HG02840 (cell line): Measurements from ENCODE around the gene UGT1A10.

Experiments
- ATAC-seq: cut with Tn5 transposase; IDR thresholded peaks from one replicate; pipeline ENCODE4 v1.9.1; 2021; ENCODE audit warnings: mild to moderate bottlenecking, moderate library complexity, moderate number of reproducible peaks; ENCODE audit not compliant: unreplicated experiment, low FRiP score

UGT1A10 gene

GRCh38 chr2:233768076-233768475 lies 131.8 kb downstream of the UGT1A10 start:
- ATAC-seq: no peak

GRCh38 chr2:233769260-233769659 lies 133.0 kb downstream of the UGT1A10 start:
- ATAC-seq: no peak

DNA sequence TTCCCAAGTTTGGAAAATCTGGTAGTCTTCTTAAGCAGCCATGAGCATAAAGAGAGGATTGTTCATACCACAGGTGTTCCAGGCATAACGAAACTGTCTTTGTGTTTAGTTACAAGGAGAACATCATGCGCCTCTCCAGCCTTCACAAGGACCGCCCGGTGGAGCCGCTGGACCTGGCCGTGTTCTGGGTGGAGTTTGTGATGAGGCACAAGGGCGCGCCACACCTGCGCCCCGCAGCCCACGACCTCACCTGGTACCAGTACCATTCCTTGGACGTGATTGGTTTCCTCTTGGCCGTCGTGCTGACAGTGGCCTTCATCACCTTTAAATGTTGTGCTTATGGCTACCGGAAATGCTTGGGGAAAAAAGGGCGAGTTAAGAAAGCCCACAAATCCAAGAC lies 135.9 kb downstream of the UGT1A10 start:
- ATAC-seq: no peak

DNA sequence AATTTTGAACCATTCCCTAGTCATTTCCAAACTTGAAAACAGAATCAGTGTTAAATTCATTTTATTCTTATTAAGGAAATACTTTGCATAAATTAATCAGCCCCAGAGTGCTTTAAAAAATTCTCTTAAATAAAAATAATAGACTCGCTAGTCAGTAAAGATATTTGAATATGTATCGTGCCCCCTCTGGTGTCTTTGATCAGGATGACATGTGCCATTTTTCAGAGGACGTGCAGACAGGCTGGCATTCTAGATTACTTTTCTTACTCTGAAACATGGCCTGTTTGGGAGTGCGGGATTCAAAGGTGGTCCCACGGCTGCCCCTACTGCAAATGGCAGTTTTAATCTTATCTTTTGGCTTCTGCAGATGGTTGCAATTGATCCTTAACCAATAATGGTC lies 136.3 kb downstream of the UGT1A10 start:
- ATAC-seq: no peak

DNA sequence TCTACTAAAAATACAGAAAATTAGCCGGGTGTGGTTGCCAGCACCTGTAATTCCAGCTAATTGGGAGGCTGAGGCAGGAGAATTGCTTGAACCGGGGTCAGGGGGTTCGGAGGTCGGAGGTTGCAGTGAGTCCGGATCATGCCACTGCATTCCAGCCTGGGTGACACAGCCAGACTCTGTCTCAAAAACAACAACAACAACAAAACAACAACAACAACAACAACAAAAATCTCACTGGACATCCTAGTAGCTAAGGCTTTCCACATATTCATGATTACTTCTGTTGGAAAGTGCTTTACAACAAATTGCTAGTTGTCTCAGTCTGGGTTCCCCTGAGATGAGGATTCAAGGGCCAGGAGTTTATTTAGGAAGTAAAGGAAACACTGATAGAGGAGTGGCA lies 137.6 kb downstream of the UGT1A10 start:
- ATAC-seq: no peak

DNA sequence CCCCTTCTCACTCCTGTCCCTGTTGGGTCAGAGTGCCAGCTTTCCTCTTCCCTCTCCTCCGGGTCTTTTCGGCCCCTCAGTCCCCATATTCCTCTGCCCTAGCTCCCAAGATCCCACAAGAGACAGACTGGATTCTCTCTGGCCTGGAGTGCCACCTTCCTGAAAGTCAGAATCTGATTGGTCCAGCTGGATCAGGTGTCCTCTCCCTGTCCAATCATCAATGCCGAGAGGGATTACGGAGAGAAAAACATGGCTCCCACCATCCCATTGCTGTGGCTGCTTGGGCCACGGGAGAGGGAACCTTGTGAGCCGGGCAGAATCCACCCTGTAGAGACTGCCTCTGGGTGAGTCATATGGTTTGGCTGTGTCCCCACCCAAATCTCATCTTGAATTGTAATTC lies 139.2 kb downstream of the UGT1A10 start:
- no peak for ATAC-seq

DNA sequence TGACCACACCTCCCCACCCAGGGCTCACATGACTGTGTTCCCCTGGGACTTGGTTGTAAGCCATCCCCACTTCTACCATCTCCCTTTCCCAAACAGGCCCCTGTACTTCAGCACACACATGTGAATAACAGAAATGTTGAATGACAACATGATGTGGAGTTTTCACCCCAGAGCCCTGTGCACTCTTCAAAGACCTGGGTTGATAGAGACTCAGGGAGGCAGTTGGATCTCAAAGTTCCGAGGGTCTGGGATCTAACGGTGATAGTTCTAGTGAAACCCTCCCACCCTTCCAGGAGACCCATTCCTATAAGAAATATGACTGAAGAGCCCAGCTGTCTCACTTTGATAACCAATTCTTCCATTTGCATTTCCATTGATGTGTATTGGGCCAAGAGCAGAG lies 141.8 kb downstream of the UGT1A10 start, which contains the start of gene MROH2A:
MROH2A (plus strand) TSS at position 301 of the 400 bp plus-strand sequence. CDS start 1,029 bp downstream, outside the sequence.
- no peak for ATAC-seq

DNA sequence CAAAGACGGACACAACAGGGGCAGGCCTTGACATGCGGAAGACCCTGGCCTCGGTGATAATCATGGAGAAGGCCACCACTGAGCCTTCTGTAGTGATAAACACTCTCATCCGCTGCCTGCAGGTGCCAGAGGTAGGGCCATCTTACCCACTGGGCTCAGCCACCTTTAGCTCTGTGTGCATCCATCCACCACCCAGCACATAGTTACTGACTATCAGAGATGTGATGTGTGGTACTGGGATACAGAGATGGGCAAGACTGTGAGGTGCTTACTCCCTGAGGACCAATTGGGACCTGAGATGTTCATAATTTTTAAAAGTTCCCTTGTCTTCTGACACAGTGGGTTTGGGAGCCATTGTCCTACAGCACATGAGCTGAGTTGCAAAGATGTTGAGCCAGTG lies 143.5 kb downstream of the UGT1A10 start:
- ATAC-seq: no peak

DNA sequence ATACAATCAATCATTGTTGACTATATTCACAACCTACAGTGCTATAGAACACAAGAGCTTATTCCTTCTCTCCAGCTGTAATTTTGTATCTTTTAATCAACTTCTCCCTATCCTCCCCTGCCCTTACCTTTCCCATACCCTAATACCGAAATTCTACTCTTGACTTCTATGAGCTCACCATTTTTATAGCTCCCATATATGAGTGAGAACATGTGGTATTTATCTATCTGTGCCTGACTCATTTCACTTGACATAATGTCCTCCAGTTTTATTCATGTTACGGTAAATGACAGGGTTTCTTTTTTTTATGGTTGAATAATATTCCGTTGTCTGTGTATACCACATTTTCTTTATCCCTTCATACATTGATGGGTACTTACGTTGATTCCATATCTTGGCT lies 144.5 kb downstream of the UGT1A10 start:
- no peak for ATAC-seq

GRCh38 chr2:233789554-233789953 lies 153.3 kb downstream of the UGT1A10 start:
- no peak for ATAC-seq

GRCh38 chr2:233791151-233791882 lies 155.1 kb downstream of the UGT1A10 start:
- ATAC-seq: no peak

- ATAC-seq: no peak
Observed at GRCh38 chr2:233791883-233792329, 155.7 kb downstream of the UGT1A10 start.

GRCh38 chr2:233792720-233793119 lies 156.5 kb downstream of the UGT1A10 start:
- ATAC-seq: no peak

DNA sequence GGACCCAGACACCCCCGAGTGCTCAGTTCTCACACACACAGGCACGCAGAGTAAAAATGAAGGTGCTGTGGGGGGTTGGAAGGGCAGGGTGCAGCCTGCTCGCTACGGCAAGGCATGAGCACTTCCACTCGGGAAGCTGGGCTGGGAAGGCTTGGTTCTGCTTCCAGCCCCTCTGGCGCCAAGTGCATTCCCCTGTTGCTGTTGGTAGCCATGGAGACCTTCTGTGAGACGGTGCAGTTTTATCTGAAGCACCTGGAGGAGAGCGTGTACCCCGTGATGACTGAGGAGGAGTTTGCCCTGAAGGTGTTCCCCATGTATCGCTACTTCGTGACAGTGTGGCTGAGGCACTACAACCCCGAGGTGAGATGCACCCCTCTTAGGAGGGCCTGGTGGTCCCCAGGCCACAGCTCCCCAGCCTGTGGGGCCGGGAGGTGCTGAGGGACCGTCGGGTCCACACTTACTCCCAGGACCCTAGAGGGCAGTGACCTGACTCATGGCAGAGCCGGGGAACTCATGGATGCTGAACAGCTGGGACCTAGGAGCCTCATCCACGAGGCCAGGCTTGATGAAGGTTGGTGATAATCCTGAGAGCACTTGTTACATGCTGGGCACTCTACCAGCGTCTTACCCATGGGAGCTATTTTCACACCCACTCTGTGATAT lies 157.3 kb downstream of the UGT1A10 start:
- ATAC-seq: no peak

DNA sequence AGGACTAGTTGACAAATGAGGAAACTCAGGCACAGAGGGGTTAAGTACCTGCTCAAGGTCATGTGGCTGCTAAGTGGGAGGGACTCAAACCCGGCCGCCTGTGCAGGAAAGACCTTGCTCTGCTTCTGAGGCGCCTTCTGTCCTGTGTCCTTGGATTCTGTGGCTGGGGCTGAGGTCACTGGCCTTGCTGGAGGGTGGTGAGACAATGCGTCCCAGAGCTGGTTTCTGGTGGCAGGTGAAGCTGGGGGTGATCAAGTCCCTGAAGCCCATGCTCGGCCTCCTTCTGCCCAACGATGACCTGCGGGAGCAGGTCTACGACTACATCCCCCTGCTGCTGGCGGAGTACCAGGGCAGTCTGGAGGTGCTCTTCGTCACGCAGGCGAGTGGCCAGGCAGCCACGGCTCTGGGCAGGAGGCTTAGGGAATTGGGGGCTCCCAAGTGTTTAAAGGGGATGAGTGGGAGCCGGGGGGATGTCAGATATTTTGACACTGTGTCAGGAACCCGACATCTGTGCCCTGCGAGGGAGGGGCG lies 157.9 kb downstream of the UGT1A10 start:
- ATAC-seq: no peak

DNA sequence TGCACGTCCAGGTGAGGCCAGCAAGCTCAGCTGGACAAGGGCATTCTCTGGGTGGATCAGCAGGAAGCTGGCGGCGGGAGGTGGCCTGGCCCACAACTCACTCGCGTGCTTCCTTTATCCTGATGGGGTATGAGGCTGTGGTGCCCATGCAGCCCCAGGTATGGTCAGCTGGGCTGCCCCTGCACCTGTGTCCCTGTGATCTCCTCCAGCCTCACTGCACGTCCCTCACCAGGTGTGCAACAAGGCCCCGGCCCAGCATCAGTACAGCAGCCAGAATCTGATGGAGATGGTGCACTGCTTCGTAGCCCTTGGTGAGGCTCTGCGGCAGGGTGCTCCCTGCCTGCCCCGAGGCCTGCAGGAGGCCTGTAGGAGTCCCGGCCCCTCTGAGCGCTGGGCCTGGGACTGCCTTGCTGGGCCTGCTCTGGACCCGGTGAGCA lies 159.5 kb downstream of the UGT1A10 start:
- ATAC-seq: no peak

DNA sequence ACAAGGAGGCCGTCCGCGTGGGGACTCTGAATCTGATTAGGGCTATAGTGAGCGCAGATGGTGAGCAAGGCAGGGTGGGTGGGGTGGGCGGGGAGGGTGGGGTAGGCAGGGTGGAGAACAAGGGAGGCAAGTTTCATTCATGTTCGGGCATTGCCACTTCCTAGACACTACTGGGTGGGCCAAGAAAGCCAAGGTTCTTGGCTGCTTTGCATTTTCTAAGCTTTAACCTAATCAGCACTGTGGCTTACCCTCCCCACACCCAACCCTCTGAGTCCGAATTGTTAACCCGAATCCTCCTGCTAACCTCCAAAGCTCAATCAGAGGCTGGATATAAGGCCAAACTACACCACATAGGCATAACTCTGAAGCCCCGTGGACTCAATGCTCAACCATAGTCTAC lies 160.0 kb downstream of the UGT1A10 start:
- ATAC-seq: no peak

GRCh38 chr2:233798335-233799086 lies 162.3 kb downstream of the UGT1A10 start:
- ATAC-seq: no peak

GRCh38 chr2:233799087-233799665 lies 162.9 kb downstream of the UGT1A10 start:
- ATAC-seq: no peak

GRCh38 chr2:233799716-233800115 lies 163.5 kb downstream of the UGT1A10 start:
- no peak for ATAC-seq

- no peak for ATAC-seq
Observed at GRCh38 chr2:233800208-233800607, 164.0 kb downstream of the UGT1A10 start.
